GM18870 (cell line): ENCODE data around the gene MOGAT3.

Experiments
- ATAC-seq: cut with Tn5 transposase; IDR thresholded peaks from one replicate; pipeline ENCODE4 v1.9.1; 2021; ENCODE audit warnings: moderate library complexity; ENCODE audit not compliant: unreplicated experiment

MOGAT3 gene

GRCh38 chr7:101200862-101201599, at the start of gene MOGAT3:
TSS of gene MOGAT3 (minus strand) at chr7:101201036. CDS start at chr7:101200854, 182 bp downstream.
- ATAC-seq, result no peak

- ATAC-seq, result no peak
Measured at GRCh38 chr7:101250324-101250723, 49.5 kb upstream of the MOGAT3 start.

DNA sequence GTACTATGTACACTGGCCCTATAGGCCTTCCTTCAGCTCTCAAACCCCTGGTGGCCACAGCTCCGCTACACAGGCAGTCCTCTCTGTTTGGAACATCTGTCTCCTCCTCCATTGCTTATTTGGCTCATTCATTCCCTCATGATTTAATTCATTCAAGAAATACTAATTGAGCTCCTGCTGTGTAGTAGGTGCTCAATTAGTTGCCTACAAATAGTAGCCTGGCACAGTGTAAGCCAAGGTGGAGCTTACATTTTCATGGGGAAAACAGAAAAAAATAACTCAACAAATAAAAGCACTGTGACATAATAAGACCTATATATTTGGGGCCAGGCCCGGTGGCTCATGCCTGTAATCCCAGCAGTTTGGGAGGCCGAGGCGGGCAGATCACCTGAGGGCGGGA, 47.4 kb upstream of the MOGAT3 start:
- ATAC-seq, result no peak

DNA sequence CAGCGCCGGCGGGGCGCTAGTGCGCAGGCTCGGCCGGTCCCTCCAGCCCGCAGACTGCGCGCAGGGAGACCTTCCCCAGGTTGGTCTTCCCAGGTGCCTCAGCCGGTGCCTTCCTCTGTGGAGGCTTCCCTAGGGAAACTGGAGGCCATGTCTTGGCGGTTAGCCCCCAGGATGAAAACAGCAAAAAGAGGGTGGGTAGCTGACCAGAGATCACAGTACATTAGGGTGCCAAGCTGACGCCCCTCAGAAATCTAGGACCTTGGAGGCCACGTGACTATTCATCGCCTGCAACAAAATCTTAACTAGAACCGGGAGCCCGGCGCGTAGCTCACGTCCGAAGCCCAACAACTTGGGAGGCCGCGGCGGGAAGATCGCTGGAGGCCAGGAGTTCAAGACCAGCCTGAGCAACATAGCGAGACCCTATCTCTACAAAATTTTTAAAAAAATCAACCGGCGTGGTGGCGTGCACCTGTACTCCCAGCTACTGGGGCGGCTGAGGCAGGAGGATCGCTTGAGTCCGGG, 44.4 kb upstream of the MOGAT3 start:
- no peak for ATAC-seq

- ATAC-seq, result peak; percentile 82
Measured at GRCh38 chr7:101244375-101245146, 43.7 kb upstream of the MOGAT3 start, which contains the start of gene FIS1. TSS of gene FIS1 (minus strand) at chr7:101245081. CDS start at chr7:101245004, 77 bp downstream.

- ATAC-seq, result no peak
Measured at GRCh38 chr7:101243646-101244374, 43.0 kb upstream of the MOGAT3 start.

- ATAC-seq, result no peak
Measured at GRCh38 chr7:101241443-101242349, 40.9 kb upstream of the MOGAT3 start.

DNA sequence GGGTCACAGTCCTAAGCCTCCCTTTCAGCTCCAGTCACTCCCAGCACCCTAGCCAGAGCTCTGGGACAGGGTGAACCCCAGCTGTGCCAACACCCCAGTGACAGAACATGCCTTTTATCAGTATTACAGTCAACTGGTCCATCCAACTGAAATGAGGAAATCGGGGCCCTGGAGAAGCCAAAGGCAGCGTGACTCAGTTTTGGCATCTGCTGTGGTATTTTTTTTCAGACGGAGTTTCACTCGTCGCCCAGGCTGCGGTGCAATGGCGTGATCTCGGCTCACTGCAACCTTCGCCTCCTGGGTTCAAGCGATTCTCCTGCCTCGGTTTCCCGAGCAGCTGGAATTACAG, 40.2 kb upstream of the MOGAT3 start:
- ATAC-seq, result no peak

DNA sequence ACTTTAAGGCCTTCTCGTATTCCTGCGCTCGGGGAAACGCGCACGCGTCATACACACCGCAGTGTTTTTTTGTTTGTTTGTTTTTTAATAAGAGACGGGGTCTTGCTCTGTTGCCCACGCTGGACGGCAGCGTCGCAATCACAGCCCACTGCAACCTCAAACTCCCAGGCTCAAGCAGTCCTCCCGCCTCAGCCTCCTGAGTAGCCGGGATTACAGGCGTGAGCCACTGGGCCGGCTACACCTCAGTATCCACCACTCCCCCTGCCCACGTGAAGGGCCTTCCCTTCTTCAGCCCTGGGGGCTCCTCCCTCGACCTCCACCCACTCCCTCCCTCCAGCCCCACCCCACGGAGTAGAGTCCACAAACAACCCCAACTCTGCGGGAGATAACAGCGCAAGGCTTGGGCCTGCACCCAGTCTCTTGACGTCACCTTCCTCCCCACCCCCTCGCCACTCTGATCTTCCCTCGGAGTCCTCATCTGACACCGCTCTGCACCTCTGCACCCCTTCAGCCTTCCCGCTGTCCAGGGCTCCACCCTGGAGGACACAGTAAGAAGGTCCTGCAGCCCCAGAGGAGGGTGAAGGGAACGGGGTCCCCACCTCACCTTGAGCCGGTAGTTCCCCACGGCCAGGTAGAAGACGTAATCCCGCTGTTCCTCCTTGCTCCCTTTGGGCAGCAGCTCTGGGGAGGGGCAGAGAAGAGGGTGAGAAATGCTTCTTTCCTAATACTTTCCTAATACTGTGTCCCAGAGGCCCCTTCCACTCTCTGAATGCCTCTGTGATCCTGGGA, 39.6 kb upstream of the MOGAT3 start:
- no peak for ATAC-seq

DNA sequence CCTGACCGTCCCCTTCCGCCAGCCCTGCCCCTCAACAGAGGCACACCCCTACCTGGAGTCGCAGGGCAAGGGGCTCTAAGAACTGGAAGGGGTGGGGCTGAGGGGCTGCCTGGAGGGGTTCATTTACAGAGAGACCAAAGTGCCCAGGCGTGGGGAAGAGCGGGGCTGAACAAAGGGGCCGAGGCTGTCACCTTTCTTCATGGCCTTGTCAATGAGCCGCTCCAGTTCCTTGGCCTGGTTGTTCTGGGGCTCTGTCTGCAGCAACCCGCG, 39.0 kb upstream of the MOGAT3 start:
- ATAC-seq, result no peak

GRCh38 chr7:101239191-101239950, 38.5 kb upstream of the MOGAT3 start:
- no peak for ATAC-seq

- ATAC-seq, result no peak
Measured at GRCh38 chr7:101238226-101239182, 37.7 kb upstream of the MOGAT3 start.

GRCh38 chr7:101237206-101238067, 36.6 kb upstream of the MOGAT3 start, which contains the start of gene CLDN15:
TSS of gene CLDN15 (minus strand) at chr7:101237802. CDS start at chr7:101237581, 221 bp downstream.
- no peak for ATAC-seq

- no peak for ATAC-seq
Measured at GRCh38 chr7:101236292-101236835, 35.5 kb upstream of the MOGAT3 start.

DNA sequence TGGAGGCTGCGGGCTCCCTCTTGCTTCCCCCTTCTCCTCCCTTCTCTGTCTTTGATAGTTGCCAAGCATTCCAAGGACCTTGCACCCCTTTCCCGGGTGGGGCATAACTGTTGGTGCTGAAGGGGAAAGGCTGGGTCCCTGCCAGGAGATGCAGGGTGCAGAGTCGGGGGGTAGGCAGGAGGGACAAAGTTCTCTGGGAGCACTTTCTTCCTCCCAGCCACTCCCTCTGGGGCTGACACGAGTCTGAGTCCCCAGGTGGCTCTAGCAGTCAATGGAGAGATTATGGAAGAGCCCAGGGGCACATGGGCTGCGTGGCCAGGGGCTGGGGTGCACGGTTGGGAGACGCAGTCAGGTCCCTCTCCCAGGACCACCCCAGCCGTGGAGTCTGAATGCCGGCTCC, 34.7 kb upstream of the MOGAT3 start:
- no peak for ATAC-seq

DNA sequence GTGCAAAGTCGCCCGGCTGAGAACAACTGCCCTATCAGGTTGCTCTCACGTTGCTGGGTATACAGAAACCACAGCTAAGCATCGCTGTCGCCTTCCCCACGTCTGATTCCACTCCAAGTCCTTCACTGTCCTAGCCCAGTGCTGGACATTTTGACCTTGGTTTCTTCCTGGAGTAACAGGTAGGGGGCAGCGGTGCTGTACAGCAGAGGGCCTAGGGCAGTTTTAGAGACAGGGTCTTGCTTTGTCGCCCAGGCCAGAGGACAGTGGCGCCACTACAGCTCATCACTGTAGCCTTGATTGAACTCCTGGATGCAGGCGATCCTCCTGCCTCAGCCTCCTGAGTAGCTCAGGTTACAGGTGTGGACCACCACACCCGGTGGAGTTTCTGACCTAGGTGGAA, 34.2 kb upstream of the MOGAT3 start:
- no peak for ATAC-seq

- ATAC-seq, result no peak
Measured at GRCh38 chr7:101234636-101235035, 33.8 kb upstream of the MOGAT3 start.
